ENCODE measurements around the gene TMEM255B. TPM values are rescaled to one million over a fixed set of nuclear protein-coding genes. Genes with fewer than 3 reads are reported as not detected.

The TMEM255B gene
- total and polyA plus RNA-seq, 2 of the 4 experiments (the other 2 are of a cell fraction), result 0.36 to 0.94 TPM

DNA sequence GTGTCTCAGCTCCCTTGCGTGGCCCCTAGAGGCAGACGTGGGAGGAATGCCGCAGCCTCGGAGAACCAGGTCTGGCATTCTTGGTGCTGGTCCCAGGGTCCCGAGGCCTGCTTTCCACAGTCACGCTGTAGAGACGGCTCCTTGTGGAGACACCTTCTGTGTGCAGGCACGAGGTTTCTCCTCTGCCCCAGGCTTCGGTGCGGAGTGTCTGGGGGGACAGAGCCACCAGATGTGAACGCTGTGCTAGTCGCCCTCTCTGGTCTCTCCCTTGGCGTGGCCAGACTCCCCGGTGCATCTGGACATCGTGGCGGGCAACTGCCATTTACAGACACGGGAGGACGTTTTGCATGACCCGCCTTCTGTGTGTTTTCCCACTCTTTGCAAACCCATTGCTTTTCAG lies 7.5 kb upstream of the TMEM255B start:
- H3K27ac ChIP-seq (ENCODE audit: insufficient read depth, low read length), result no peak overlapping the region
- H4K91ac ChIP-seq (ENCODE audit: insufficient read depth, low read depth, low read length), result no peak overlapping the region
- H3K23ac ChIP-seq (ENCODE audit: low read depth, low read length), result no peak overlapping the region
- WGBS, 2 experiments (ENCODE audit: extremely low coverage in 2 of 2, insufficient read length in 1 of 2), result 83% methylated on average over 17 of the region's 19 CpGs; no CpG with 5 or more reads in 1 of the 2 experiments
- H3K9me3 ChIP-seq (ENCODE audit: control insufficient read depth, insufficient read depth, low read length), result no peaks in the 10 kb centered on the region
- H2AFZ ChIP-seq (replicated peaks; ENCODE audit: low read length, poor library complexity), result no peak overlapping the region
- H3K14ac ChIP-seq (replicated peaks; ENCODE audit: low read depth, low read length), result no peak overlapping the region
- no TSS peak for BruUV-seq (replicated peaks)
- H3K9me1 ChIP-seq (ENCODE audit: insufficient read depth, low read length), result peaks cover 8% of the 10 kb centered on the region
- H4K5ac ChIP-seq (ENCODE audit: low read depth, low read length), result no peak overlapping the region
- no peak overlapping the region for H3K18ac ChIP-seq (ENCODE audit: low read depth, low read length)
- H3K9ac ChIP-seq (ENCODE audit: low read depth, low read length), result no peak overlapping the region
- dilution Hi-C loops (cut with HindIII; ENCODE audit: low sequenced_read_pairs, unreplicated experiment), result no loop called here
- no peaks in the 10 kb centered on the region for H3K4me1 ChIP-seq (ENCODE audit: control insufficient read depth, insufficient read depth, low read length)
- H3K56ac ChIP-seq (ENCODE audit: extremely low read depth, insufficient read depth, low read length), result no peak overlapping the region
- H3K4me3 ChIP-seq (ENCODE audit: insufficient read depth, low read depth, low read length), result no peak overlapping the region
- intact Hi-C loops (cut with micrococcal nuclease), result no loop called here
- no peak overlapping the region for H2BK15ac ChIP-seq (ENCODE audit: low read depth, low read length)
- H2AK9ac ChIP-seq (replicated peaks; ENCODE audit: low read depth, low read length, poor library complexity), result no peak overlapping the region
- ATAC-seq (ENCODE audit: low read depth), result no peak
- no peak overlapping the region for H3K4ac ChIP-seq (ENCODE audit: low read depth, low read length)
- no peak for DNase-seq
- no peak overlapping the region for H2BK120ac ChIP-seq (ENCODE audit: low read depth, low read length)
- no peak overlapping the region for H4K8ac ChIP-seq (ENCODE audit: low read depth in 2 of 2, low read length in 2 of 2)
- H4K20me1 ChIP-seq (ENCODE audit: insufficient read depth, low read length), result peaks cover 4% of the 10 kb centered on the region; the same call in 1 of the 2 replicates
- no peaks in the 10 kb centered on the region for H3K79me1 ChIP-seq (ENCODE audit: low read depth in 1 of 2, low read length in 2 of 2)
- no peak overlapping the region for H2AK5ac ChIP-seq (ENCODE audit: low read depth, low read length)
- no peak overlapping the region for H2BK5ac ChIP-seq (ENCODE audit: low read depth, low read length, poor library complexity, severe bottlenecking)
- H3K36me3 ChIP-seq (ENCODE audit: control insufficient read depth, insufficient read depth, low read length), result no peaks in the 10 kb centered on the region
- POLR2A ChIA-PET (ENCODE audit: unreplicated experiment), result no interaction called here
- H3K27me3 ChIP-seq (ENCODE audit: control insufficient read depth, insufficient read depth, low read length), result peaks cover 28% of the 10 kb centered on the region
- H3K4me2 ChIP-seq (ENCODE audit: low read depth, low read length), result no peak overlapping the region
- CTCF ChIA-PET, result no interaction called here
- H2BK20ac ChIP-seq (ENCODE audit: low read depth, low read length), result no peak overlapping the region
- in situ Hi-C loops (cut with MboI; ENCODE audit: low sequenced_read_pairs), result no loop called here
- TF ChIP-seq CTCF (conservative IDR thresholded peaks at IDR 0.05; ENCODE audit: low read depth, low read length) (no peak), POLR2A (IDR thresholded peaks at IDR 0.05; ENCODE audit: low read depth, low read length) (no peak), SMC3 (IDR thresholded peaks at IDR 0.05; ENCODE audit: low read depth, low read length) (no peak), CEBPB (IDR thresholded peaks at IDR 0.05; ENCODE audit: low read depth, low read length) (no peak), RFX5 (IDR thresholded peaks at IDR 0.05; ENCODE audit: low read depth, low read length) (no peak), MXI1 (IDR thresholded peaks at IDR 0.05; ENCODE audit: borderline replicate concordance, low read depth, low read length) (no peak), NFE2L2 (IDR thresholded peaks at IDR 0.05; ENCODE audit: low read depth, low read length) (no peak), MAZ (IDR thresholded peaks at IDR 0.05; ENCODE audit: borderline replicate concordance, low read depth, low read length) (no peak), RAD21 (IDR thresholded peaks at IDR 0.05; ENCODE audit: low read length) (no peak), RCOR1 (IDR thresholded peaks at IDR 0.05; ENCODE audit: insufficient replicate concordance, low read length) (no peak), FOS (IDR thresholded peaks at IDR 0.05; ENCODE audit: low read depth, low read length) (no peak), BHLHE40 (IDR thresholded peaks at IDR 0.05; ENCODE audit: low read depth, low read length) (no peak), CHD1 (IDR thresholded peaks at IDR 0.05; ENCODE audit: low read depth, low read length) (no peak), MAFK (IDR thresholded peaks at IDR 0.05; ENCODE audit: low read depth, low read length) (no peak)
- TF ChIP-seq, protein P1, sequence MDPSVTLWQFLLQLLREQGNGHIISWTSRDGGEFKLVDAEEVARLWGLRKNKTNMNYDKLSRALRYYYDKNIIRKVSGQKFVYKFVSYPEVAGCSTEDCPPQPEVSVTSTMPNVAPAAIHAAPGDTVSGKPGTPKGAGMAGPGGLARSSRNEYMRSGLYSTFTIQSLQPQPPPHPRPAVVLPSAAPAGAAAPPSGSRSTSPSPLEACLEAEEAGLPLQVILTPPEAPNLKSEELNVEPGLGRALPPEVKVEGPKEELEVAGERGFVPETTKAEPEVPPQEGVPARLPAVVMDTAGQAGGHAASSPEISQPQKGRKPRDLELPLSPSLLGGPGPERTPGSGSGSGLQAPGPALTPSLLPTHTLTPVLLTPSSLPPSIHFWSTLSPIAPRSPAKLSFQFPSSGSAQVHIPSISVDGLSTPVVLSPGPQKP (IDR thresholded peaks at IDR 0.05; ENCODE audit: borderline replicate concordance, low read depth, low read length), result no peak
- TF ChIP-seq, protein P2, sequence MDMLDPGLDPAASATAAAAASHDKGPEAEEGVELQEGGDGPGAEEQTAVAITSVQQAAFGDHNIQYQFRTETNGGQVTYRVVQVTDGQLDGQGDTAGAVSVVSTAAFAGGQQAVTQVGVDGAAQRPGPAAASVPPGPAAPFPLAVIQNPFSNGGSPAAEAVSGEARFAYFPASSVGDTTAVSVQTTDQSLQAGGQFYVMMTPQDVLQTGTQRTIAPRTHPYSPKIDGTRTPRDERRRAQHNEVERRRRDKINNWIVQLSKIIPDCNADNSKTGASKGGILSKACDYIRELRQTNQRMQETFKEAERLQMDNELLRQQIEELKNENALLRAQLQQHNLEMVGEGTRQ (IDR thresholded peaks at IDR 0.05; ENCODE audit: low read depth, low read length), result no peak

Measured in IMR-90 (cell line).